ENCODE measurements around the gene METTL2B. TPM values are rescaled to one million over a fixed set of nuclear protein-coding genes. Genes with fewer than 3 reads are reported as not detected.
"Not testable (repeated sequence)": the region's sequence is repeated elsewhere in the genome, so short reads cannot be mapped to it uniquely, and the experiment has no call there.

Gene METTL2B, protein sequence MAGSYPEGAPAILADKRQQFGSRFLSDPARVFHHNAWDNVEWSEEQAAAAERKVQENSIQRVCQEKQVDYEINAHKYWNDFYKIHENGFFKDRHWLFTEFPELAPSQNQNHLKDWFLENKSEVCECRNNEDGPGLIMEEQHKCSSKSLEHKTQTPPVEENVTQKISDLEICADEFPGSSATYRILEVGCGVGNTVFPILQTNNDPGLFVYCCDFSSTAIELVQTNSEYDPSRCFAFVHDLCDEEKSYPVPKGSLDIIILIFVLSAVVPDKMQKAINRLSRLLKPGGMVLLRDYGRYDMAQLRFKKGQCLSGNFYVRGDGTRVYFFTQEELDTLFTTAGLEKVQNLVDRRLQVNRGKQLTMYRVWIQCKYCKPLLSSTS
- total RNA-seq (2014; rRNA removed; shearing (Covaris generic)): 39.5 TPM in 2 replicates

DNA sequence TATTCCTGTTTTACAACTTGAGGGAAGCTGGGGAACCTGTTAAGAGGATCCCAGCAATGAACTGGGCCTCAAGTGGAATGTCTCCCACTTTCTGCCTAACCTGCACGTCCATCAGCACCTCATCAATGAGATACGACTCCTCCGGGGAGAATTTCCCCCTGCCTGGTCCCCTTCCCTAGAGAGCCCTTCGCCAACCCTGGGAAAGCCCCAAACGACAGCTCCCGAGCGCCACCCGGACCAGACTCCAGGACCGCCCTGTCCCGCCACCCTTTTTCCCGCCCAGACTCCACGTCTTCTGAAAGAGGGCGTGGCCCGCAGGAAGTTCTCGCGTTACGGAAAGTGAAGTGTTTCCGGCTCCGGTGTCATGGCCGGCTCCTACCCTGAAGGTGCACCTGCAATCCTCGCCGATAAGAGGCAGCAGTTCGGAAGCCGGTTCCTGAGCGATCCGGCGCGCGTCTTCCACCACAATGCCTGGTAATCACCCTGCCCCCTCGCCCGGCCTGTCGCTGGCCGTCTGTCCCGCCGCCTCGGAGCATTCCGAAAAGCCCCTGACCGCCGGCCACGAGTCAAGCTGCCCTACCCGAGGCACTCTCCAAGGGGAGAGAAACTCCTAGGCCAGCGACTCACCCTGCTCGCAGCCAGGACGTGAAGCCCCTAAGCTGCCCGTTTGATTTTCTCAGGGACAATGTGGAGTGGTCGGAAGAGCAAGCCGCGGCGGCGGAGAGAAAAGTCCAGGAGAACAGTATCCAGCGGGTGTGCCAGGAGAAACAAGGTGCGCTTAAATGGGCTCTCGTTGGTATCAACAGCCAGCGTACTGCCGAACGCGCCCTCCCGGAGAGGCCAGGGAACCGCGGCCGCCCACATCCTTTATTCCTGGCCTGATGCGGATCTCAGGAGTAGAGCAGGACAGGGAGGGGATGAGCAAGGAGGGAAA, at the start of gene METTL2B:
TSS of gene METTL2B (plus strand) at position 347 of the 934 bp plus-strand sequence. CDS start at position 365, 18 bp downstream.
- not testable (repeated sequence) for H3K27me3 ChIP-seq (ENCODE audit: control insufficient read depth, insufficient read depth, low read length); H3K36me3 ChIP-seq (replicated peaks; ENCODE audit: control insufficient read depth, insufficient read depth, low read length)
- peak within 1 kb of the TSS; percentile 76 for H3K4me3 ChIP-seq (ENCODE audit: insufficient read depth, low read depth, low read length)
- DNase-seq: peak; percentile 85

DNA sequence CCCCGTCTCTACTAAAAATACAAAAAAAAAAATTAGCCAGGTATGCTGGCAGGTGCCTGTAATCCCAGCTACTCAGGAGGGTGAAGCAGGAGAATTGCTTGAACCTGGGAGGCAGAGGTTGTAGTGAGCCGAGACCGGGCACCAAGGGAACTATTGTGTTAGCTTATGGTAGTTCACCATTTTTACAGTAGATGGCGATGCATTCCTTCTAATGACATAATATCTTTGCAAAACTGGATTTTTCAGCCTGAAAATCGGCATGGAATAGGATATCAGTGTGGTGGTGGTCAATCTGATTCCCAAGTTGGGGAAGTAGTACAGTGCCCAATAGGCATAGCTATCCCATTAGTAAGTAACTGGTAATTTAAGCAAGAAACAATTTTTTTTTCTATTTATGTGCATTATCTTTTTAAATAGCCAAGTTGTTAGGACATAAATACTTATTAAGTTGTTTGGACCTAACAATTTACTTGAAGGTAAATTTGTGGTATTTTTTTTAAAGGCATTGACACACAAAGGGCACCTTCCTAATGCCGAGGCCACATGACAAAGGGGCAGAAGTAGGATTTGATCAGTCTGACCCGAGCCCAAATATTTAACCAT, 49.2 kb upstream of the METTL2B start:
- DNase-seq: peak; percentile 59
- Histone ChIP-seq H3K36me3 (replicated peaks; ENCODE audit: control insufficient read depth, insufficient read depth, low read length) (no peaks in the 10 kb centered on the region), H3K4me3 (ENCODE audit: insufficient read depth, low read depth, low read length) (no peak overlapping the region), H3K27me3 (ENCODE audit: control insufficient read depth, insufficient read depth, low read length) (no peaks in the 10 kb centered on the region)

DNA sequence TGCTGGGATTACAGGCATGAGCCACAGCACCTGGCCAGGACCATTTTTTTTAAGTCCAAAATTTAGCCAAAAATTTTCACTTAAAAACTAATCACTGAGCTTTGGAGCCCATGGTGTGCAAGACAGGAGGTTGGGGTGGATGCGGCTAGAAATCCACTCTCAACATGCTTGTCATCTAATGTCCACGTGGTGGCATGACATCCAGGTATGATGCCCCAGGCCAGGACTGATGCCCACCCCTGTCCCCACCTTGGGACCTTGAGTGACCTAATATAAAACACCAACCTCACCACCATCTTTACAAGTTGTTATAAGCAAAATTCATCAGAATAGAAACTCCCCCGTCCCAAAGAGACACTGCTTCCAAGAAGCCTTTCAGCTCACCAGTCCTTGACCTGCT, 46.3 kb upstream of the METTL2B start:
- DNase-seq: no peak
- no peaks in the 10 kb centered on the region for H3K36me3 ChIP-seq (replicated peaks; ENCODE audit: control insufficient read depth, insufficient read depth, low read length)
- H3K27me3 ChIP-seq (ENCODE audit: control insufficient read depth, insufficient read depth, low read length): no peaks in the 10 kb centered on the region
- H3K4me3 ChIP-seq (ENCODE audit: insufficient read depth, low read depth, low read length): no peak overlapping the region

DNA sequence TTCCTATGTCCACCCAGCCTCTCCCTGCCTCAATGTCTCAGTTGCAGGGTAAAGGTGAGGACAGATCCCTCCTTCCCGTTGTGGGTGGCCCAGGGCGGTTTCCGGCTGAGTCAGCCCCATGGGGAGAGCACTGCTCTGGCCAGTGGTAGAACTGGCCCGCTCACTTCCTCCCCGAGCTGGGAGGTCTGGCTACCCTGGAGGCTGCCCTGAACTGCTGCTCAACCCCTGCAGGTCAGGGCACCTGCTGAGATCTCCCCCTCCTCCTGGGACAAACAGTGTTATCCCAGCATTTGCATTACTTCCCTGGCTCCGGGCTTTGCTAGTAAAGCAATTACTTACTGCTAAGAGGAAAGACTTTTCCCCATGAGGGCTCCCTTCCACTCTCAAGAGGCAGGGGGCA, 45.3 kb upstream of the METTL2B start:
- peak; percentile 59 for DNase-seq
- Histone ChIP-seq H3K4me3 (ENCODE audit: insufficient read depth, low read depth, low read length) (no peak overlapping the region), H3K36me3 (replicated peaks; ENCODE audit: control insufficient read depth, insufficient read depth, low read length) (no peaks in the 10 kb centered on the region), H3K27me3 (ENCODE audit: control insufficient read depth, insufficient read depth, low read length) (no peaks in the 10 kb centered on the region)

DNA sequence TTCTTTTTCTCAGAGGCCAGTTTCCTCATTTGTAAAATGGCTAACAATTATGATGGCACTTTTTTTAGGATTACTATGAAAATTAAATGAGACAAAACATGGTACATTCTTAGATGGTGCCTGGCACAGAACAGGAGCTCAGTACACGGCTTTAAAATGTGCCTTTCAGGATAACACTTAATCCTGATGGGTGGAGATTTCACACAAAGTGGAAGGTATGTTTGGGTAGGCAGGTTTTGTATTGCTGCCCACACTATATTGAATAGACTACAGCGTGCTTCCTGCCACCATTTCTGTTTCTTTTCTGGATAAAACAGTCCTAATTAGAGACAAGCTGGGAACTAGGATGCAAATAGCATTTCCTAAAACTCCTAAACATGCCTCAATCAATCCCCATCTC, 44.8 kb upstream of the METTL2B start:
- no peaks in the 10 kb centered on the region for H3K36me3 ChIP-seq (replicated peaks; ENCODE audit: control insufficient read depth, insufficient read depth, low read length)
- no peak overlapping the region for H3K4me3 ChIP-seq (ENCODE audit: insufficient read depth, low read depth, low read length)
- no peaks in the 10 kb centered on the region for H3K27me3 ChIP-seq (ENCODE audit: control insufficient read depth, insufficient read depth, low read length)
- DNase-seq: no peak

DNA sequence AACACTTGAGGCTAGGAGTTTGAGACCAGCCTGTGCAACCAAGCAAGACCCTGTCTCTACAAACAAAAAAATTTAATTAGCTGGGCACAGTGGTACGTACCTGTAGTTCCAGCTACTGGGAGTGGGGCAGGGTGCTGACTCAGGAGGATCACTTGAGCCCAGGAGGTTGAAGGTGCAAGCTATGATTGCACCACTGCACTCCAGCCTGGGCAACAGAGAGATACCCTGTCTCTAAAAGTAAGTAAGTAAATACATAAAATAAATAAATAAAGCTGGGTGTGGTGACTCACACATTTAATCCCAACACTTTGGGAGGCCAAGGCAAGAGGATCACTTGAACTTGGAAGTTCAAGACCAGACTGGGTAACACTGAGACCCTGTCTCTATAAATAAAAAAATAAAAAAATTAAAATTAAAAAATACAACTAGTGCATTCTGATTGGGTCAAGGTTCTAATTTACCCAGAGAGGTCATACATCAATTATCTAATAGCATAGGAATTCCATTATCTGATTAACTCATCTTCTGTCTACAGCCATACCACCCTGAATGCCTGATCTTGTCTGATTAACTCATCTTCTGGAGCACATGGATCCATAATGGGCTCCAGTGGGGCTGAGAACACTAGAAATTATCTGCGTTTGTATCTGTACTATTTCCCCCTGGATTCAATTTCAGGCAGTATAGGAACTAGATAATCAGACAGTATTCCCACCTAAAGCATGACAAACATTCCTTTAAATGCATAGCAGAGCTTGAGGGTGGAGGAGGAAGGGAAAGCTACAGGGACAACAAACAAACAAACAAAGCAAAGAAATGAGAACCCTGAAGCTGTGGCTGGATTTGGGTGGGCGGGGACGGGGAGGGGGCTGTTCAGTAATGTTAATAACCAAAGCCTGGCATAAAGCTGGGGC, 41.9 kb upstream of the METTL2B start:
- Histone ChIP-seq H3K36me3 (replicated peaks; ENCODE audit: control insufficient read depth, insufficient read depth, low read length) (no peaks in the 10 kb centered on the region), H3K27me3 (ENCODE audit: control insufficient read depth, insufficient read depth, low read length) (no peaks in the 10 kb centered on the region; the same call in 1 of the 2 replicates), H3K4me3 (ENCODE audit: insufficient read depth, low read depth, low read length) (no peak overlapping the region)
- DNase-seq: no peak

DNA sequence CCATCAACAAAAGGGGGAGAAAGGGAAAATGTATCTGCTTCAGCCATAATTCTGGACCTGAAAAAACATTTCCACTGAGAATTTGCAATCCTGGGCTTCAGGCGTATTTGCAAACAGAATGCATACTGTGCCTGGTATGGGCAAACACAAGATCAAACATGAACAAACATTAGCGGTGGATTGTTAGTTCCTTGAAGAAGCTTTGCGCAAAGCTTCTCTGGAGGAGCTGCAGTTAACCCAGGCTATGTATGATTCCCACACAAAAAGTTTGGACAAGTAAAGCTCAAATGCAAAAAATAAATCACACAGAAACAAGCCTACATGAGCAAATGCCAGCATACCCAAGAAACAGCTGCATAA, 41.2 kb upstream of the METTL2B start:
- no peaks in the 10 kb centered on the region; the same call in 1 of the 2 replicates for H3K27me3 ChIP-seq (ENCODE audit: control insufficient read depth, insufficient read depth, low read length)

DNA sequence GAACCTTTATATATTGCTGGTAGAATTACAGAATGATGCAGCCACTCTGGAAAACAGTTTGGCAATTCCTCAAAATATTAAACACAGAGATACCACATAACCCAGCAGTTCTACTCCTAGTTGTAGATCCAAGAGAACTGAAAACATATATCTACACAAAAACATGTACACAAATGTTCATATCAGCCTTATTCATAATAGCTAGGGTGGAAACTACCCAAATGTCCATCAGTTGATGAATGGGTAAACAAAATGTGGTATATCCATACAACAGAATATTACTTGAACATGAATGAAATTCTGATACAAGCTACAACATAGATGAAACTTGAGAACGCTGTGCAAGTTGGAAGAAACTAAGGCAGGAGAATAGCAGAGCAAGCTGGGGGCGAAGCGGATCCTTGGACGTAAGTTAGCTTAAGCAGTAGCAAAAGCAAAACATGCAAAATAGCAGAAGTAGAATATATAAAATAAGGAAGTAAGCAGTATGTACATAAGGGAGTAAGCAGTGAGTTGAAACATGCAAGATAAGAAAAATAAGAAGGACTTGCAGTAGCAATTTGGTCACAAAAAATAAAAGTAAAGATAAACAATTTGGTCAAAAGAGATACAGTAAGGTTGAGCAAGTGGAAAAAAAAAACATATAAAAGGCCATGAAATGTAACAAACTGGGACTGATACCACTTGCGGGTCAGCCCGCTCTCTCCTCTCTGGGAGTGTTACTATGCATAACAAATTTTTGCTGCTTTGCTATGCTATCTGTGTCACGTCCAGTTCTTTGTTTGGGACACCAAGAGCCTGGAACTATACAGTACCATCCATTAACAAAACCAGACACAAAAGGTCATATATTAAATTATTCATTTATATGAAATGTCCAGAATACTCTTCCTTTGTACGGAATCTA, 38.9 kb upstream of the METTL2B start:
- Histone ChIP-seq H3K27me3 (ENCODE audit: control insufficient read depth, insufficient read depth, low read length) (no peaks in the 10 kb centered on the region; the same call in 1 of the 2 replicates), H3K36me3 (replicated peaks; ENCODE audit: control insufficient read depth, insufficient read depth, low read length) (no peaks in the 10 kb centered on the region), H3K4me3 (ENCODE audit: insufficient read depth, low read depth, low read length) (no peak overlapping the region)
- no peak for DNase-seq

More for the DNA sequence above, 41.2 kb upstream of the METTL2B start:
- H3K36me3 ChIP-seq (replicated peaks; ENCODE audit: control insufficient read depth, insufficient read depth, low read length): no peaks in the 10 kb centered on the region
- no peak overlapping the region for H3K4me3 ChIP-seq (ENCODE audit: insufficient read depth, low read depth, low read length)
- DNase-seq: no peak

DNA sequence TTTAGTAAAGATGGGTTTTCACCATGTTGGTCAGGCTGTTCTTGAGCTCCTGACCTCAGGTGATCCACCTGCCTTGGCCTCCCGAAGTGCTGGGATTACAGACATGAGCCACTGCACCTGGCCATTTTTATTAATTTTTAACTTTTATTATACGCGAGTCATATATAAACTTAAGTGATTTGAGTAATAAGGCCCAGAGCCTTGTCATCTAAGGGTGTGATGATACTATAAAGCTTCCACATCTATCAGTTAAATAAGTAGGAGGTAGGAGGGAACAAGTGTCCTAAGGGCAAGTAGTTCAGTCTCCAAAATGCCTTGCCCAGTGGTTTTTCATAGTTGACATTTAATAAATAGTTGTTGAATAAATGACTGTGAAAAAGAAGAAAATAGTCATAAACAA, 34.2 kb upstream of the METTL2B start:
- DNase-seq: no peak

DNA sequence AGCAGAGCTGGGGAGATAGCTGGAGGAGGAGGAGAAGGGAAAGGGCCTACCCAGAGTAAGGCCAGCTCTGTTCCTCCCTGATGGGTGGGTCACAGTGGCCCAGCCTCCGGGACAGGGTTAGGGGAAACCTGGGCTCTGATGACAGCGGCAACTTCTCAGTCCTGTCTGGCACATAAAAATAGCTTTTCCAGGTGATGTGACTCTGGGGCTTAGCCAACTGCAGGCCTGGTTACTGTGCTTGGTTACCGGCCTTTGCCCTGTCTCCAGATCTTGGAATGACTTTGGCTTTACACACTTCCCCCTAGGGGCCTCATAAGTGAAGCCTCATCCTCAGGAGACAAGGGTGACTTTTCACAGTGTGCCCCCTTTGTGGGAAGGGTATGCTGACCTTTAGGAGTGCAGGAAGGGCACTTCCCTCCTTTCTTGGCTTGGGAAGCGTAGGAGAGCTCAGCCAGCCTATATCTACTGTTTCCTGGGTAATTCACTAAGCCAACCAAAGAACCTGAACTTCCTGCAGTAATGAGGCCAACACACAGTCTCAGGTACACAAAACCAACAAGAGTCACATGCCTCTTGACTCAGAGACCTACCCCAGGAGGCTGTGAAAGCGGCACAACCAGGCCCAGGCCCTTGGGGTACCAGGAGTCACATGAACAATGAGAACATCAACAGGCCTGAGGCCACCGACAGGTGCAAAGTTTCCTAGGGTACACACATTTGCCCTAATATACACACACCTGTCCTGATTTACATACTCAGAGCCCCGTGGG, 32.5 kb upstream of the METTL2B start:
- no peak for DNase-seq
- Histone ChIP-seq H3K27me3 (ENCODE audit: control insufficient read depth, insufficient read depth, low read length) (no peaks in the 10 kb centered on the region), H3K4me3 (ENCODE audit: insufficient read depth, low read depth, low read length) (no peak overlapping the region), H3K36me3 (replicated peaks; ENCODE audit: control insufficient read depth, insufficient read depth, low read length) (no peaks in the 10 kb centered on the region)

More for the DNA sequence above, 34.2 kb upstream of the METTL2B start:
- Histone ChIP-seq H3K4me3 (ENCODE audit: insufficient read depth, low read depth, low read length) (no peak overlapping the region), H3K36me3 (replicated peaks; ENCODE audit: control insufficient read depth, insufficient read depth, low read length) (no peaks in the 10 kb centered on the region), H3K27me3 (ENCODE audit: control insufficient read depth, insufficient read depth, low read length) (no peaks in the 10 kb centered on the region; the same call in 1 of the 2 replicates)

DNA sequence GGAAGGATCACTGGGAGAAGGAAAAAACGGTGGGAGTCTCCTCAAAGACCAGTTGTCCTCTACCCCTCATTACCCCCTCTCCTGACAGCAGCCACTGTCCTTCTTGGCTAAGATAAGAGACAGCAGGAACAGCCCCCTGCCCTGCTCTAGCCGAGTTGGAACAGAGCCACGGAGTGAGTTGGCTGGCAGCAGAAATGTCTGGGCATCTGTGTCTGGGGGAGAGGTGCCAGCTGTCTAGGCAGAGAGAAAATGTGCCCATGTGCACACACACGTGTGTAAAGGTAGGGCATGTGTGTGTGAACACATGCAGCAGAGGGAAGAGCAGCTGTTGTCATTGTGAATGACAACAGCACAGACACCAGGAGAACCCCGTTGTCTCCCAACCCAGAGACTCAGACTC, 30.2 kb upstream of the METTL2B start:
- no peak overlapping the region for H3K4me3 ChIP-seq (ENCODE audit: insufficient read depth, low read depth, low read length)
- H3K36me3 ChIP-seq (replicated peaks; ENCODE audit: control insufficient read depth, insufficient read depth, low read length): no peaks in the 10 kb centered on the region
- H3K27me3 ChIP-seq (ENCODE audit: control insufficient read depth, insufficient read depth, low read length): no peaks in the 10 kb centered on the region
- no peak for DNase-seq

DNA sequence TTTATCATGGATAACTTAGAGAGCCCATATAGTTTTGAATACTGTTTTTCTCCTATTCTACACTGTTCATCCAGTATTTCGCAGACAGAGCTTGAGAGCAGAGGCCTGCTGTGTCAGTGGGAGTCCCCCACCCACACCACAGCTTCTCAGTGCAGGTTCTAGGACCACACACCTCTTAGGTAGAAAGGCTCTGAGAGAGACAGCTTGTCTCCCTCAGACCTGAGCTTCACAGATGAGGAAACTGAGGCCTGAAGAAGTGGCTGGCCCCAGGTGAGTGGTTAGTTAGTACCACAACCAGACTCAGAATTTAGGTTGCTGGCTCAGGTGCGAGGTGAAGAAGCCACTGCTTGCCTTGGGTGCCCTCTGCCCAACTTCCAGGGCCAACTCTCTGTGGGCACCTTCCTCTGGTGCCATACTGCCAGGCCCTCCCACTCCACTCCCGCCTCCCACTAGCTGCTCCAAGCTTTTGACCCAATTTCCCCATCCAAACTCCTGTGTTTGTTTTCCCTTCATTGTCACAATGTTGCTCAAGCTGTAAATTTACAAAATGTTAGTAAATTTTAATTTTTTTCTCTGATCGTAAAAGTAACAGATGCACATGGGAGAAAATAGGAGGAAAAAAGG, 28.5 kb upstream of the METTL2B start:
- H3K4me3 ChIP-seq (ENCODE audit: insufficient read depth, low read depth, low read length): no peak overlapping the region
- no peak for DNase-seq
- no peaks in the 10 kb centered on the region for H3K36me3 ChIP-seq (replicated peaks; ENCODE audit: control insufficient read depth, insufficient read depth, low read length)
- no peaks in the 10 kb centered on the region for H3K27me3 ChIP-seq (ENCODE audit: control insufficient read depth, insufficient read depth, low read length)
